HEK293 (cell line): ENCODE measurements around the gene HAO1.

ENCODE experiments used
- CTCF ChIP-seq: fragments of 450-650 bp; formaldehyde crosslinking; IDR thresholded peaks from 2 replicates; pipeline ENCODE4 v1.5.1; 2016; ENCODE audit warnings: missing biosample characterization, missing genetic modification characterization
- ZBTB49 ChIP-seq: fragments of 450-650 bp; formaldehyde crosslinking; IDR thresholded peaks from 2 replicates; pipeline ENCODE4 v1.5.1; 2016; ENCODE audit warnings: missing biosample characterization, missing genetic modification characterization, low read depth
- ZNF184 ChIP-seq: fragments of 450-650 bp; IDR thresholded peaks from 2 replicates; pipeline ENCODE4 v1.5.1; 2018; ENCODE audit warnings: missing biosample characterization, mild to moderate bottlenecking, missing genetic modification characterization

- TF ChIP-seq CTCF (tag by site-specific recombination), result no peak
- TF ChIP-seq ZBTB49 (tag by site-specific recombination), result no peak
- no peak for TF ChIP-seq ZNF184
Observed at GRCh38 chr20:7974785-7975435, 34.7 kb upstream of the HAO1 start.
